Small intestine (tissue), 7 donors: ENCODE results near the gene MAPT. TPM values are rescaled to one million over a fixed set of nuclear protein-coding genes. Genes with fewer than 3 reads are reported as not detected.
"Not testable (repeated sequence)": the region's sequence is repeated elsewhere in the genome, so short reads cannot be mapped to it uniquely, and the experiment has no call there.

Source experiments
- DNase-seq, 2 donors: peaks; one replicate each; pipeline versions ENCODE4 v3.0.0 to v3.0.0-alpha.2; 2013
- FAIRE-seq: peaks from 2 replicates; lab custom pipeline; 2012; peaks lifted over from hg19 to GRCh38; lab: Jason Lieb, UNC
- H3K27ac ChIP-seq, 3 donors: one replicate each; pipeline ENCODE4 v1.5.1; 2013; ENCODE audit warnings: low read length in 2 of 3, mild to moderate bottlenecking in 2 of 3, control low read depth in 1 of 3, inconsistent platforms in 1 of 3, low read depth in 1 of 3, moderate library complexity in 1 of 3
- H3K27me3 ChIP-seq, 3 donors: one replicate each; pipeline ENCODE4 v1.6.1; 2013; ENCODE audit warnings: low read length in 3 of 3, inconsistent platforms in 1 of 3; ENCODE audit not compliant: control insufficient read depth in 3 of 3, insufficient read depth in 3 of 3
- H3K36me3 ChIP-seq, 3 donors: one replicate each; pipeline ENCODE4 v1.6.1; 2013; ENCODE audit warnings: low read length in 3 of 3, inconsistent platforms in 1 of 3, low read depth in 1 of 3, mild to moderate bottlenecking in 1 of 3, moderate library complexity in 1 of 3; ENCODE audit not compliant: control insufficient read depth in 3 of 3, insufficient read depth in 2 of 3
- H3K4me1 ChIP-seq, 3 donors: one replicate each; pipeline ENCODE4 v1.6.1; 2013; ENCODE audit warnings: low read length in 2 of 3, inconsistent platforms in 1 of 3, low read depth in 1 of 3, mild to moderate bottlenecking in 1 of 3, moderate library complexity in 1 of 3; ENCODE audit not compliant: control insufficient read depth in 3 of 3, insufficient read depth in 2 of 3
- H3K4me3 ChIP-seq, 3 donors: one replicate each; pipeline ENCODE4 v1.5.1; 2013; ENCODE audit warnings: low read length in 3 of 3, control low read depth in 1 of 3, inconsistent platforms in 1 of 3, low read depth in 1 of 3, mild to moderate bottlenecking in 1 of 3, moderate library complexity in 1 of 3
- H3K9me3 ChIP-seq, 2 donors: one replicate each; pipeline ENCODE4 v1.6.1; 2013; ENCODE audit warnings: low read depth in 1 of 2, low read length in 1 of 2; ENCODE audit not compliant: control insufficient read depth in 2 of 2, insufficient read depth in 1 of 2
- WGBS, 3 donors: extraction: QIAGEN DNeasy Blood & Tissue Kit; methylation state at CpG; one replicate each; pipeline ENCODE4 v1.1.7; 2013; 5-methylcytosine and 5-hydroxymethylcytosine counted together
- polyA plus RNA-seq, 4 donors: library from polyadenylated mRNA; stranded (reverse) in 3 of 4; unstranded in 1 of 4; fragments of 200-250 nt in 3 of 4; fragments of 120-200 nt in 1 of 4; gene quantifications; one replicate each; pipeline versions ENCODE4 v1.2.1 to v1.2.3, GENCODE V29; 2013
- donor health status: healthy with polysubstance abuse.
- donor health status: control.
- donor health status: control.
- donor health status: Bipolar disorder and iron deficiency.
- donor health status: healthy.

Gene MAPT
- polyA plus RNA-seq, 4 donors, result 0.54 to 6.0 (median 0.87) TPM; not detected in 1

DNA sequence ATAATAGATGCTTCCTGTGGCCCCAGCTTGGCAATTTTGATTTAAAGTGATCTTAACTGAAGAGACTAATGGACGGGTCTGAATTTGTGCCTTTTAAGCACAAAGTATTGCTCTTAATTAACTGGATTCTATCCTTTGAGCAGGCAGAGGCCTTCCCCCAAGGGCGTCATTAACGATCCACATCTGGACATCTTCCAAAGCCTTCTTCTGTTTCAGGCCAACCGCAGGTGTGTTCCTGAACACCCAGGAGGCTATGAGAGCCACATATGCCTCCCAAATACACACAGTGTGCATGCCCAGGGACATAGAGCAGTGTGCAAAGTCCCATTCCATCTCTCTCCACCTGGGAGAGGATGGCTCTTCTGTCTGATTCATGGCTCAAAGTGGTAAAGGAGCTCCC lies 42.3 kb downstream of the MAPT start:
- H3K4me1 ChIP-seq, result no peaks in the 10 kb centered on the region
- WGBS, 3 donors, result 37 to 71% (median 38%) methylated on average over 4 of the region's 4 CpGs
- H3K9me3 ChIP-seq, result no peaks in the 10 kb centered on the region
- no peaks in the 10 kb centered on the region for H3K36me3 ChIP-seq
- peaks cover 0 to 7% (median 0%) of the 10 kb centered on the region in 3 donors for H3K27me3 ChIP-seq
- no peak overlapping the region for H3K4me3 ChIP-seq
- no peak for DNase-seq
- H3K27ac ChIP-seq, result no peak overlapping the region
- FAIRE-seq, result no peak

DNA sequence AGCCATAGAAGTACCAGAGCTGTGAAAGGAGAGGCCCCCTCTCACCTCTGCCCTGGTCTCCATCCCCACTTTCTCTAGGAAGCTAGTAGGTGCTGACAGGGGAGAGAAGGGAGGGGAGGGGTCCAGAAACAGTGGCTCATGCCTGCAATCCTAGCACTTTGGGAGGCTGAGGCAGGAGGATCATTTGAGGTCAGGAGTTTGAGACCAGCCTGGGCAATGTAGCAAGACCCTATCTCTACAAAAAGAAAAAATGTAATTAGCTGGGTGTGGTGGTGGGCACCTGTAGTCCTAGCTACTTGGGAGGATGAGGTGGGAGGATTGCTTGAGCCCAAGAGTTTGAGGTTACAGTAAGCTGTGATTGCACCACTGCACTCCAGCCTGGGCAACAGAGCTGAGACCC lies 42.8 kb downstream of the MAPT start:
- not testable (repeated sequence) for FAIRE-seq, H3K27ac ChIP-seq, H3K4me1 ChIP-seq, H3K27me3 ChIP-seq, H3K9me3 ChIP-seq, H3K4me3 ChIP-seq, DNase-seq, H3K36me3 ChIP-seq

DNA sequence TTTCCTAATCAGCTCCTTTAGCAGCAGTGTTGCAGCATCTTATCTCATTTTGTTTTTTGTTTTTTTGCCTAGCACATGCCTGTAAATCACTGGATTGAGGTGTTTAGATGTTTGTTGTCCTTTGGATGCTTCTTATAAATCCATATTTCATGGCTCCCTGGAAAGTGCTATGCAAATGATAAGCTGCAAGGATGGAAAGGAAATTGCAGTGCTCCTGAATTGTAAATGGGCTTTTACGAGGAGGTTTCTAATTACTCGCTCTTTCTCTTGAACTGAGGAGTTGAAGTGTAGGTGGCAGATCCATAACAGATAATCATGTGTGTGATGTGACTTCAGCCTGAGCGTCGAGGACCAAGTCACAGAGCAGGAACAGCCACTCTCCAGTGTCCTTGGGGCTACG lies 45.0 kb downstream of the MAPT start:
- no peak for FAIRE-seq
- H3K36me3 ChIP-seq, result no peaks in the 10 kb centered on the region
- no peaks in the 10 kb centered on the region for H3K9me3 ChIP-seq
- H3K27ac ChIP-seq, result no peak overlapping the region
- H3K27me3 ChIP-seq, result peaks cover 0 to 22% (median 2%) of the 10 kb centered on the region in 3 donors
- no peaks in the 10 kb centered on the region for H3K4me1 ChIP-seq
- WGBS, 3 donors, result 39 to 54% (median 52%) methylated on average over 5 of the region's 5 CpGs
- DNase-seq, result no peak
- H3K4me3 ChIP-seq, result no peak overlapping the region

GRCh38 chr17:45940293-45940692 lies 45.9 kb downstream of the MAPT start:
- FAIRE-seq, result no peak
- 68 to 80% (median 71%) methylated on average over 4 of the region's 4 CpGs for WGBS, 3 donors
- H3K9me3 ChIP-seq, result no peaks in the 10 kb centered on the region

GRCh38 chr17:45940826-45941225 lies 46.5 kb downstream of the MAPT start:
- Histone ChIP-seq H3K27me3 (peaks cover 0 to 24% (median 2%) of the 10 kb centered on the region in 3 donors), H3K9me3 (no peaks in the 10 kb centered on the region), H3K4me3 (no peak overlapping the region), H3K27ac (no peak overlapping the region), H3K36me3 (no peaks in the 10 kb centered on the region), H3K4me1 (no peaks in the 10 kb centered on the region)
- FAIRE-seq, result no peak
- WGBS, 3 donors, result 49 to 69% (median 62%) methylated on average over 3 of the region's 3 CpGs
- DNase-seq, result no peak

More at GRCh38 chr17:45940293-45940692, 45.9 kb downstream of the MAPT start:
- Histone ChIP-seq H3K4me1 (no peaks in the 10 kb centered on the region), H3K4me3 (no peak overlapping the region), H3K36me3 (no peaks in the 10 kb centered on the region), H3K27me3 (peaks cover 0 to 24% (median 2%) of the 10 kb centered on the region in 3 donors), H3K27ac (no peak overlapping the region)
- no peak for DNase-seq

GRCh38 chr17:45941395-45941794 lies 47.0 kb downstream of the MAPT start:
- peaks cover 0 to 24% (median 2%) of the 10 kb centered on the region in 3 donors for H3K27me3 ChIP-seq
- FAIRE-seq (no peak), DNase-seq (no peak)
- no peak overlapping the region for H3K4me3 ChIP-seq
- 39 to 43% (median 41%) methylated on average over 2 of the region's 2 CpGs for WGBS, 3 donors
- no peaks in the 10 kb centered on the region for H3K9me3 ChIP-seq
- no peaks in the 10 kb centered on the region for H3K4me1 ChIP-seq
- no peaks in the 10 kb centered on the region for H3K36me3 ChIP-seq
- no peak overlapping the region for H3K27ac ChIP-seq

DNA sequence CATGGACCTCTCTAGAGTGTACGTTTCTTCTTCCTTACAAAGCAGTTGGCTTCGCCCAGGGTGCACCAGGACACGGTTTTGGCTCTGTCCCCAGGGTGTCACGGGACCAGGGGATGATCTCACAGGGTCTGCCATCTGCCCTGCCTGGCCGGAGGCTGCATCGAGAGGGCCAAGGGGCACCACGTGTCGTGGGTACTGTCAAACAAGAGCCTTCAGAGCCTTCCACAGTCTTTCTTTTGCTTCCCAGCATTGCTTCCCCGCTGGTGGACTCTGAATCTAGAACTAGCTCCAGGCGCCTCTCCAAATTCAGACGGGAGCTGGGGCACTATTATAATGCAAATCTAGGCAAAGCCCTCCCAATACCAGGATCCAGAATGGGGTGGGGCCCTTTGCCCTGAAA lies 47.9 kb downstream of the MAPT start:
- FAIRE-seq (no peak), DNase-seq (no peak)
- H3K4me3 ChIP-seq, result no peak overlapping the region
- H3K9me3 ChIP-seq, result no peaks in the 10 kb centered on the region
- H3K27ac ChIP-seq, result no peak overlapping the region
- no peaks in the 10 kb centered on the region for H3K4me1 ChIP-seq
- 21 to 35% (median 27%) methylated on average over 11 of the region's 11 CpGs for WGBS, 3 donors
- peaks cover 0 to 24% (median 2%) of the 10 kb centered on the region in 3 donors for H3K27me3 ChIP-seq
- no peaks in the 10 kb centered on the region for H3K36me3 ChIP-seq

- FAIRE-seq (no peak), DNase-seq (no peak)
- no peaks in the 10 kb centered on the region for H3K4me1 ChIP-seq
- H3K27ac ChIP-seq, result no peak overlapping the region
- no peak overlapping the region for H3K4me3 ChIP-seq
- no peaks in the 10 kb centered on the region for H3K36me3 ChIP-seq
- no peaks in the 10 kb centered on the region for H3K9me3 ChIP-seq
- peaks cover 3 to 46% (median 9%) of the 10 kb centered on the region in 3 donors for H3K27me3 ChIP-seq
- WGBS, 3 donors, result 56 to 68% (median 68%) methylated on average over 4 of the region's 4 CpGs
Observed at GRCh38 chr17:45946841-45947256, 52.5 kb downstream of the MAPT start.

DNA sequence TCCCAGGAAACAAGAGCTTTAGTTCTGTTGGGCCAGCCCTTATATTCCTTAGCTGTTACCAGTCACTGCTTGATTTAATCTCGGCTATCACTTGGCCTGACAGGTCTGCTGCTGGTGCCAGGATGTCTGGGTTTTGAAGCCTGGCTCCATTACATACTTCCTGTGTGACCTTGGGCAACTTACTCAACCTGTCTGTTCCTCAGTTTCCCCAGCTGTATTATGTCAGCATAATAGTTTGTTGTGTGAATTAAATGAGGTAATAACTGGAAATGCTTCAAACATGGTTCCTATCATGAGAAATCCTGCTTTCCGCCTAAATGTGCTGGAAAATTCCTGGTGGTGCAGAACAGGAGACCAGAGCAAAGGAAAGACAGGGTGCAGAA lies 54.1 kb downstream of the MAPT start:
- Histone ChIP-seq H3K36me3 (no peaks in the 10 kb centered on the region), H3K27ac (no peak overlapping the region), H3K27me3 (peaks cover 3 to 42% (median 9%) of the 10 kb centered on the region in 3 donors), H3K9me3 (no peaks in the 10 kb centered on the region), H3K4me1 (no peaks in the 10 kb centered on the region), H3K4me3 (no peak overlapping the region)
- no peak for FAIRE-seq
- DNase-seq, result no peak
- WGBS, 3 donors, result 62 to 73% (median 64%) methylated on average over 2 of the region's 2 CpGs
